ENCODE data around the gene SP1.

DNA sequence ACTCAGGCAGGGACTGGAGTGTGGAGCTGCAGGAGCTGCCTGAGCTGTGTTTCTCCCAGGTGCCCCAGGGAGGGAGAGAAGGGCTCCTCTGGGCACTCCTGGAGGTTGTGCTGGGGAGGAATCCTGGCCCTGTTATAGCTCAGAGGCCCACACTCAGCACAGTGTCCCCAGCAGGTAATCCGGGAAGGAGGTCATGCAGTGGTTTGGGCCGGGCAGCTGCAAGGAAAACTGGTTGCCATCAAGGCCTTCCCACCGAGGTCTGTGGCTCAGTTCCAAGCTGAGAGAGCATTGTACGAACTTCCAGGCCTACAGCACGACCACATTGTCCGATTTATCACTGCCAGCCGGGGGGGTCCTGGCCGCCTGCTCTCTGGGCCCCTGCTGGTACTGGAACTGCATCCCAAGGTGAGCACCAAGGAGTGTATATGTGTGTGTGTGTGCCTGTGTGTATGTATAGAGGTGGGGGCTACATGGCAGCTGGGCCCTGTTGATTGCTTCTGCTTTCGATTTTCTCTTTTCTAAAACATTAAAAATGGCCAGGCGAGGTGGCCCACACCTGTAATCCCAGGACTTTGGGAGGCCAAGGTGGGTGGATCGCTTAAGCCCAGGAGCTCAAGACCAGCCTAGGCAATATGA is 45.7 kb downstream of the SP1 start:
- TF ChIP-seq, protein P1, sequence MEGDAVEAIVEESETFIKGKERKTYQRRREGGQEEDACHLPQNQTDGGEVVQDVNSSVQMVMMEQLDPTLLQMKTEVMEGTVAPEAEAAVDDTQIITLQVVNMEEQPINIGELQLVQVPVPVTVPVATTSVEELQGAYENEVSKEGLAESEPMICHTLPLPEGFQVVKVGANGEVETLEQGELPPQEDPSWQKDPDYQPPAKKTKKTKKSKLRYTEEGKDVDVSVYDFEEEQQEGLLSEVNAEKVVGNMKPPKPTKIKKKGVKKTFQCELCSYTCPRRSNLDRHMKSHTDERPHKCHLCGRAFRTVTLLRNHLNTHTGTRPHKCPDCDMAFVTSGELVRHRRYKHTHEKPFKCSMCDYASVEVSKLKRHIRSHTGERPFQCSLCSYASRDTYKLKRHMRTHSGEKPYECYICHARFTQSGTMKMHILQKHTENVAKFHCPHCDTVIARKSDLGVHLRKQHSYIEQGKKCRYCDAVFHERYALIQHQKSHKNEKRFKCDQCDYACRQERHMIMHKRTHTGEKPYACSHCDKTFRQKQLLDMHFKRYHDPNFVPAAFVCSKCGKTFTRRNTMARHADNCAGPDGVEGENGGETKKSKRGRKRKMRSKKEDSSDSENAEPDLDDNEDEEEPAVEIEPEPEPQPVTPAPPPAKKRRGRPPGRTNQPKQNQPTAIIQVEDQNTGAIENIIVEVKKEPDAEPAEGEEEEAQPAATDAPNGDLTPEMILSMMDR (IDR thresholded peaks at IDR 0.05; ENCODE audit: low read length): no peak
- no peak for TF ChIP-seq EZH2 (IDR thresholded peaks at IDR 0.05; ENCODE audit: borderline replicate concordance, low read length)
